ENCODE data around the gene TICRR. TPM values are rescaled to one million over a fixed set of nuclear protein-coding genes. Genes with fewer than 3 reads are reported as not detected.
A peak's percentile ranks its signal among the peaks of the same experiment; 100 is the strongest.

TICRR gene
- total RNA-seq, 1 experiment from 2014 or later = 37.4 TPM

DNA sequence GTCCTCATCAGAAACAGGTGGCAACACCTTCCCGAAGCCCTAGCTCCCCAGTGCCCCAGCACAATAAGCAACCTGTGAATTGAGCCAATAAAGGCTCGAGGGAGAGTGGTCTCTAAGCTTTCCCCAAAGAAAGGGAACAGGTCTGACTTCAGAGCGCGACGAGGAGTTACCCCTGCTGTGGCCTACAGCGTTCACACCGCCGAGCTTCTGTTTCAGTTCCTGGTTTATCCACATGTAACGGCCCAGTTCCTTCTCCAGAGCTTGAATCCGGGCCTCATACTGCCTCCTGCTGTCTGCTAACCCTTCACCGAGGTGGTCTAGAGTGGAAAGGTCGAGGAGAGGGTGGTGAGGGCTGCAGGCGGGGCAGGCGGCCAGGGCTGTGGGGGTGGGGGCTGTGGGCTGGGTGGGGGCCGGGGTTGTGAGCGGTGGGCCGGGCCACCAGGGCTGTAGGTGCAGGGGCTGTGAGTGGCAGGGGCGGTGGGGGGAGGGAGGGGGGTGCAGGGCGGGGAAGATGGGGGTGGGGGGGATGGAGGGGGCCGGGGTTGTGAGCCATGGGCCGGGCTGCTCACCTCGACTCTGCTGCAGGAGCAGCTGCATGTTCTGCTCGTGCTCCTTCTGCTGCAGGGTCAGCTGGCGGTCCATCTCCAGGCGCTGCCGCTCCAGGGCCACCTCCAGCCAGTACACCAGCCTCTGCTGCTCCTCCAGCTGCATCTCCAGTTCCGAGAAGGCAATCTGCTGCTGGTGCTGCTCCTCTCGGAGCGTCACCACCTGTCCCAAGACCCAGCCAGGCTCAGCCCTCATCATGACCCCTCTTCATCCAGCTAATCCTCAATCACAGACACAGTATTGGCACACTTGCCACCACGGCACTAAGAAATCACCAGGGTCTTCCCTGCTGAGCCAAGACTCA is 53.8 kb downstream of the TICRR start (continued):
- TF ChIP-seq, protein P1, sequence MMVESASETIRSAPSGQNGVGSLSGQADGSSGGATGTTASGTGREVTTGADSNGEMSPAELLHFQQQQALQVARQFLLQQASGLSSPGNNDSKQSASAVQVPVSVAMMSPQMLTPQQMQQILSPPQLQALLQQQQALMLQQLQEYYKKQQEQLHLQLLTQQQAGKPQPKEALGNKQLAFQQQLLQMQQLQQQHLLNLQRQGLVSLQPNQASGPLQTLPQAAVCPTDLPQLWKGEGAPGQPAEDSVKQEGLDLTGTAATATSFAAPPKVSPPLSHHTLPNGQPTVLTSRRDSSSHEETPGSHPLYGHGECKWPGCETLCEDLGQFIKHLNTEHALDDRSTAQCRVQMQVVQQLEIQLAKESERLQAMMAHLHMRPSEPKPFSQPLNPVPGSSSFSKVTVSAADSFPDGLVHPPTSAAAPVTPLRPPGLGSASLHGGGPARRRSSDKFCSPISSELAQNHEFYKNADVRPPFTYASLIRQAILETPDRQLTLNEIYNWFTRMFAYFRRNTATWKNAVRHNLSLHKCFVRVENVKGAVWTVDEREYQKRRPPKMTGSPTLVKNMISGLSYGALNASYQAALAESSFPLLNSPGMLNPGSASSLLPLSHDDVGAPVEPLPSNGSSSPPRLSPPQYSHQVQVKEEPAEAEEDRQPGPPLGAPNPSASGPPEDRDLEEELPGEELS (CRISPR knock-in tag; IDR thresholded peaks at IDR 0.05) = no peak
- TF ChIP-seq MLX (CRISPR knock-in tag; IDR thresholded peaks at IDR 0.05) = no peak
- TF ChIP-seq E2F1 (CRISPR knock-in tag; IDR thresholded peaks at IDR 0.05) = no peak
- no peak for TF ChIP-seq RORB (CRISPR knock-in tag; IDR thresholded peaks at IDR 0.05)

DNA sequence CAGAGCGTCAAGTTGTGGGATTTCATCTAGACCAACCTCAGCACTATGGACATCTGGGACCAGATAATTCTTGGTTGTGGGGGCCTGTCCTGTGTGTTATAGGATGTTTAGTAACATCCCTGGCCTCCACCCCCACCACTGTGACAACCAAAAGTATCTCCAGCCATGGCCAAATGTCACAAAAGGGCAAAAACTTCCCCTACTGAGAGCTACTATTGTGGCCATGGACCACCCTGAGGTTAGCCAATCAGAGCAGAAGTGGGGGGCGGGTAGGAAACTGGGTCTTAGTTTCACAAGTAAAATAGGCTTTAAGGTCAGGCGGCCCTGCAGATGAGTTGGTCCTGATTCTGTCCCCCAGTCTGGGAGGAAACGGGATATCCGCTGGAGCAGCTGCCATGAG is 54.6 kb downstream of the TICRR start:
- Mint-ChIP-seq H3K27ac (0 out of 2 replicates have a peak overlapping the region, but pooled peaks have one; percentile 71), H3K36me3 (peaks cover 92% of the 10 kb centered on the region), H3K4me1 (no peaks in the 10 kb centered on the region), H3K4me3 (no peak overlapping the region), H3K9me3 (peaks cover 12% of the 10 kb centered on the region; the same call in 1 of the 2 replicates), H3K27me3 (ENCODE audit: low read depth) (peaks cover 5% of the 10 kb centered on the region)
- DNase-seq (ENCODE audit: low spot score) = no peak
- no peak for ATAC-seq
- no peak for TF ChIP-seq ZNF671 (CRISPR knock-in tag; IDR thresholded peaks at IDR 0.05)
- no peak for TF ChIP-seq CREB1 (CRISPR knock-in tag; IDR thresholded peaks at IDR 0.05)
- no peak for TF ChIP-seq JAZF1 (CRISPR knock-in tag; IDR thresholded peaks at IDR 0.05)
- no peak for TF ChIP-seq ETV6 (CRISPR knock-in tag; IDR thresholded peaks at IDR 0.05)
- no peak for TF ChIP-seq STAT6 (CRISPR knock-in tag; conservative IDR thresholded peaks at IDR 0.05; ENCODE audit: low read depth)
- no peak for TF ChIP-seq NR1H2 (CRISPR knock-in tag; IDR thresholded peaks at IDR 0.05)
- TF ChIP-seq ZNF232 (CRISPR knock-in tag; IDR thresholded peaks at IDR 0.05) = no peak
- TF ChIP-seq, protein P2, sequence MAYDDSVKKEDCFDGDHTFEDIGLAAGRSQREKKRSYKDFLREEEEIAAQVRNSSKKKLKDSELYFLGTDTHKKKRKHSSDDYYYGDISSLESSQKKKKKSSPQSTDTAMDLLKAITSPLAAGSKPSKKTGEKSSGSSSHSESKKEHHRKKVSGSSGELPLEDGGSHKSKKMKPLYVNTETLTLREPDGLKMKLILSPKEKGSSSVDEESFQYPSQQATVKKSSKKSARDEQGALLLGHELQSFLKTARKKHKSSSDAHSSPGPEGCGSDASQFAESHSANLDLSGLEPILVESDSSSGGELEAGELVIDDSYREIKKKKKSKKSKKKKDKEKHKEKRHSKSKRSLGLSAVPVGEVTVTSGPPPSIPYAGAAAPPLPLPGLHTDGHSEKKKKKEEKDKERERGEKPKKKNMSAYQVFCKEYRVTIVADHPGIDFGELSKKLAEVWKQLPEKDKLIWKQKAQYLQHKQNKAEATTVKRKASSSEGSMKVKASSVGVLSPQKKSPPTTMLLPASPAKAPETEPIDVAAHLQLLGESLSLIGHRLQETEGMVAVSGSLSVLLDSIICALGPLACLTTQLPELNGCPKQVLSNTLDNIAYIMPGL (CRISPR knock-in tag; IDR thresholded peaks at IDR 0.05) = no peak
- no peak for TF ChIP-seq RORB (CRISPR knock-in tag; IDR thresholded peaks at IDR 0.05)
- TF ChIP-seq TEAD4 (CRISPR knock-in tag; IDR thresholded peaks at IDR 0.05) = no peak
- no peak for TF ChIP-seq NFYB (CRISPR knock-in tag; conservative IDR thresholded peaks at IDR 0.05; ENCODE audit: low read depth)
- TF ChIP-seq NFE2L1 (CRISPR knock-in tag; IDR thresholded peaks at IDR 0.05) = no peak
- TF ChIP-seq, protein P3, sequence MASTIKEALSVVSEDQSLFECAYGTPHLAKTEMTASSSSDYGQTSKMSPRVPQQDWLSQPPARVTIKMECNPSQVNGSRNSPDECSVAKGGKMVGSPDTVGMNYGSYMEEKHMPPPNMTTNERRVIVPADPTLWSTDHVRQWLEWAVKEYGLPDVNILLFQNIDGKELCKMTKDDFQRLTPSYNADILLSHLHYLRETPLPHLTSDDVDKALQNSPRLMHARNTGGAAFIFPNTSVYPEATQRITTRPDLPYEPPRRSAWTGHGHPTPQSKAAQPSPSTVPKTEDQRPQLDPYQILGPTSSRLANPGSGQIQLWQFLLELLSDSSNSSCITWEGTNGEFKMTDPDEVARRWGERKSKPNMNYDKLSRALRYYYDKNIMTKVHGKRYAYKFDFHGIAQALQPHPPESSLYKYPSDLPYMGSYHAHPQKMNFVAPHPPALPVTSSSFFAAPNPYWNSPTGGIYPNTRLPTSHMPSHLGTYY (CRISPR knock-in tag; IDR thresholded peaks at IDR 0.05) = no peak
- ChIA-PET POLR2A (no interaction called here), CTCF (interaction anchor here (0.6 to 2.3 kb wide), 3 partner anchors 17 to 271 kb away, joined by 3 to 11 read pairs (median 3); no protein-coding TSS in a partner anchor)

Measured in WTC11 (cell line).